Stimulated activated CD4-positive, alpha-beta T cell treated with anti-CD3 and anti-CD28 coated beads, Interleukin-4, amount 100 ng/mL, for 24 hours (primary cell): ENCODE data around the gene FAM221B.

Source experiments
- DNase-seq: peaks from one replicate; pipeline ENCODE4 v3.0.0-alpha.2; 2020

Gene FAM221B

GRCh38 chr9:35814841-35815543 lies 13.5 kb downstream of the FAM221B start, which contains the start of gene HINT2:
HINT2 (minus strand) TSS chr9:35815042; CDS start chr9:35814979, 63 bp downstream.
- DNase-seq: peak; percentile 98

GRCh38 chr9:35814106-35814840 lies 14.3 kb downstream of the FAM221B start:
- peak; percentile 41 for DNase-seq

- no peak for DNase-seq
These were observed 15.0 kb downstream of the FAM221B start for GRCh38 chr9:35813434-35814105.

- DNase-seq: peak; percentile 96
These were observed 16.4 kb downstream of the FAM221B start, which contains the start of gene SPAG8 for GRCh38 chr9:35812025-35812602. SPAG8 (minus strand) TSS chr9:35812262; CDS start chr9:35812147, 115 bp downstream.

GRCh38 chr9:35811381-35812024 lies 17.0 kb downstream of the FAM221B start:
- no peak for DNase-seq

GRCh38 chr9:35810122-35810521 lies 18.4 kb downstream of the FAM221B start:
- DNase-seq: no peak

- no peak for DNase-seq
These were observed 20.1 kb downstream of the FAM221B start for GRCh38 chr9:35808433-35808832.

GRCh38 chr9:35806101-35806500 lies 22.4 kb downstream of the FAM221B start:
- DNase-seq: no peak

GRCh38 chr9:35801328-35802128 lies 27.0 kb downstream of the FAM221B start:
- no peak for DNase-seq

GRCh38 chr9:35800530-35800929 lies 28.0 kb downstream of the FAM221B start:
- no peak for DNase-seq

GRCh38 chr9:35798658-35799374 lies 29.7 kb downstream of the FAM221B start:
- peak; percentile 73 for DNase-seq

- no peak for DNase-seq
These were observed 31.0 kb downstream of the FAM221B start for GRCh38 chr9:35797311-35798109.

- DNase-seq: no peak
These were observed 32.8 kb downstream of the FAM221B start for GRCh38 chr9:35795695-35796094.

GRCh38 chr9:35793461-35793860 lies 35.1 kb downstream of the FAM221B start:
- no peak for DNase-seq

- DNase-seq: no peak
These were observed 35.7 kb downstream of the FAM221B start for GRCh38 chr9:35792826-35793225.

- DNase-seq: no peak
These were observed 36.3 kb downstream of the FAM221B start for GRCh38 chr9:35792024-35792813.

- DNase-seq: no peak
These were observed 37.1 kb downstream of the FAM221B start, which contains the start of gene NPR2 for GRCh38 chr9:35791297-35791921. NPR2 (plus strand) TSS chr9:35791591; CDS start chr9:35792409, 818 bp downstream.

- peak; percentile 64 for DNase-seq
These were observed 37.9 kb downstream of the FAM221B start for GRCh38 chr9:35790385-35791296.
